ENCODE measurements around the gene IL4I1.
A peak's percentile ranks its signal among the peaks of the same experiment; 100 is the strongest.
"Not testable (repeated sequence)": the region's sequence is repeated elsewhere in the genome, so short reads cannot be mapped to it uniquely, and the experiment has no call there.

Gene IL4I1, protein sequence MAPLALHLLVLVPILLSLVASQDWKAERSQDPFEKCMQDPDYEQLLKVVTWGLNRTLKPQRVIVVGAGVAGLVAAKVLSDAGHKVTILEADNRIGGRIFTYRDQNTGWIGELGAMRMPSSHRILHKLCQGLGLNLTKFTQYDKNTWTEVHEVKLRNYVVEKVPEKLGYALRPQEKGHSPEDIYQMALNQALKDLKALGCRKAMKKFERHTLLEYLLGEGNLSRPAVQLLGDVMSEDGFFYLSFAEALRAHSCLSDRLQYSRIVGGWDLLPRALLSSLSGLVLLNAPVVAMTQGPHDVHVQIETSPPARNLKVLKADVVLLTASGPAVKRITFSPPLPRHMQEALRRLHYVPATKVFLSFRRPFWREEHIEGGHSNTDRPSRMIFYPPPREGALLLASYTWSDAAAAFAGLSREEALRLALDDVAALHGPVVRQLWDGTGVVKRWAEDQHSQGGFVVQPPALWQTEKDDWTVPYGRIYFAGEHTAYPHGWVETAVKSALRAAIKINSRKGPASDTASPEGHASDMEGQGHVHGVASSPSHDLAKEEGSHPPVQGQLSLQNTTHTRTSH

DNA sequence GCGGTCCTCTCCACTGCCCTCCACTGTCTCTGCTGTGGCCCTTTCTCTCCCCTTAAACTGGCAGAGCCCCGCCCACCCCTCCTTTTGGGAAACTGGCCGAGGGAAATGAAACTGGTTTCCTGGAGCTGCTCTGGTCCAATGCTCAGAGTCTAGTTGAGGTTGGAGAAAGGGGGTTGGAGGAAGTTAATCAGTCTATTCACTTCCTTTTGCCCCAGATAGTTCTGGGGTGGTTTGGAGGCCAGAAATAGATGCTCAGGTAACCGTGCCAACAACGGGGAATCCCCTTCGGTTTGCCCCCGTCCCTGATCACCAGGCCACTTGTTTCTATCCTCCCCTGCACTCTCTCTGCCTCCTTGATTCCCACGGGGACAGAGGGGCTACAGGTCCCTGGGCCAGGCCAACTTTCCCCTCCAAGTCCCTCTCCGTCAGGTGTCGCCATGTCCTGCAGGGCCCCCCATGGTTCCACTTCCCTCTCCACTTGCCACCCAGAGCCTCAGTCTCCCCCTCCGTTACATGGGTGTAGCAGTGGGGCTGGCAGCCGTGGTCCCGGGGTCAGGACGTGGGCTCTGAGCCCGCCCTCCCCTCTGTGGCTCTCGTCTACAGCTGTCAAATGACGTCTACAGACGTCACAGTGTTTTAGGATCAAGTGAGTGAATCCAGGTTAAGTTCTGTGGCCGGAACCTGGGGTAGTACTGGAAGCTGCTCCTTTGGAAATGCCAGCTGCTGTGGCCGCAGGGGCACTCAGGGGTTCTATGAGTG, at the start of gene IL4I1:
TSS of gene IL4I1 (minus strand) at position 25 of the 759 bp plus-strand sequence. CDS start 727 bp downstream, outside the sequence.
- in situ Hi-C loops (cut with MboI; ENCODE audit: low pct_unique_long_range_greater_than_20kb, low sequenced_read_pairs, unreplicated experiment): no loop called here
- DNase-seq (ENCODE audit: low spot score): peak; percentile 86

DNA sequence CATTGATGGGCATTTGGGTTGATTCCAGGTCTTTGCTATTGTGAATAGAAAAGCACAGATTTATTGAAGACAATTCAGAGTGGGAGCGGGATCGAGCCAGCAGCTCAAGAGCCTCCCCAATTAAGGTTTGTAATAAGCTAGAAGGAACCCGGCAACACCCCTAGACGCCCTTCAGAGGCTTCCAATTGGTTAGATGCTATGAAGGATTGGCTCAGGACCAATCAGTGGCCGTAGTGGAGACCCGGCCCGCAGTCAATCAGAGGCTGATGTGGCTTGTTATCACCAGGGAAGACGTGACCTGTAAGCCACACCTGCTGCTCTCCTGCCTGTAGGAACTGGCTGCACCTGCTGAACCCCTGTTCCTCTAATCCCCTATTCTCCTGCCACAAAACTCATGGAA, 49.7 kb upstream of the IL4I1 start:
- in situ Hi-C loops (cut with MboI; ENCODE audit: low pct_unique_long_range_greater_than_20kb, low sequenced_read_pairs, unreplicated experiment): loop anchor here (25.0 kb wide), 1 partner anchor 191 kb away; no protein-coding TSS in a partner anchor
- DNase-seq (ENCODE audit: low spot score): no peak
- no peak for TF ChIP-seq CTCF (IDR thresholded peaks at IDR 0.05; ENCODE audit: extremely low read depth, insufficient read depth, missing control alignments)

More for the DNA sequence above, at the start of gene IL4I1:
- TF ChIP-seq CTCF (IDR thresholded peaks at IDR 0.05; ENCODE audit: extremely low read depth, insufficient read depth, missing control alignments): no peak

GRCh38 chr19:49944567-49944966, 47.9 kb upstream of the IL4I1 start:
- in situ Hi-C loops (cut with MboI; ENCODE audit: low pct_unique_long_range_greater_than_20kb, low sequenced_read_pairs, unreplicated experiment): loop anchor here (25.0 kb wide), 1 partner anchor 193 kb away; no protein-coding TSS in a partner anchor

DNA sequence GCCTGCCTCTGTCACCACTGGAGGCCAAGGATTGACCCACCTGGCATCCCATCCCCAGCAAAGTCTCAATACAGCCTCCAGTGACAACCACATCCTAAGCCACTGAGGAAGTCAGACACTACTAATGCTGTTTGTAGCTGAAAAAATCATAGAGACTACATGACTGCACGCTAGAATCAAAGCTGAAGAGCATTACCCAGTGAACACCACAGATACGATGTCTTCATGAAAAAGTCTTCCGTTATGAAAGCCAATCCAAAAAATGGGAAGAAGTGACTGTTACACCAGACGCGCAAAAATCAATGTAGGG, 43.8 kb upstream of the IL4I1 start:
- TF ChIP-seq CTCF (IDR thresholded peaks at IDR 0.05; ENCODE audit: extremely low read depth, insufficient read depth, missing control alignments): no peak
- in situ Hi-C loops (cut with MboI; ENCODE audit: low pct_unique_long_range_greater_than_20kb, low sequenced_read_pairs, unreplicated experiment): loop anchor here (25.0 kb wide), 1 partner anchor 197 kb away; no protein-coding TSS in a partner anchor
- DNase-seq (ENCODE audit: low spot score): no peak

More at GRCh38 chr19:49944567-49944966, 47.9 kb upstream of the IL4I1 start:
- DNase-seq (ENCODE audit: low spot score): not testable (repeated sequence)

DNA sequence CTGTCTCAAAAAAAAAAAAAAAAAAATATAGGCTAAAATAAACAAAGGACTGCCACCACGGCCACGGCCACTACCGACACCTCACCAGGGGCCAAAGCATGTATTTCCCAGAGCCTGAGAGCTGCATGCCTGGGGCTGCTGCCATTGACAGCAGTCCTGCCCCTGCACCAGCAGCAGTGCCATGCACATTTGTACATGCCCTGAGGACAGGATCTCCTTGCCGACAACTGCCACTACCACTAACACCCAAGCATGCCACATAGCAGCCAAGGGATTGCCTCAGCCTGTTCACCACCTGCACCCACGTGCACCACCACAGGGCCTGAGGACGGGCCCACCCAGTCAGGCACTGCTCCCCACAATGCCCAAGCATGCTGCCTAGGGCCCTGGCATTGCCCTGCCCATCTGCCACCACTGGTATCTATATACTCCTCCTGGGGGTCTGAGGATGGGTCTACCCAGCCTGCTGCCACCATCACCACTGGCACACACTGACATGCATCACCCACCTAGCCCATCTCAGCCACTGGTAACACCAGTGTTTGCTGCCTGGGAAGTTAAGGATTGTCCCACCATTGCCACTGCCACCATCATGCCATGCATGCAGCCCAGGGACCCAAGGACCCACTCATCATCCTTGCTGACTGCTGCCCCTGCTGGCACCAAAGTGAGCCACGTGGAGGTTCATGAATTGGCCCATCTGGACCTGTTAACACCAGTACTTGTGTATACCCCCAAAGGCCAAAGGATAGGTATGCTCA, 43.2 kb upstream of the IL4I1 start:
- TF ChIP-seq CTCF (IDR thresholded peaks at IDR 0.05; ENCODE audit: extremely low read depth, insufficient read depth, missing control alignments): no peak
- in situ Hi-C loops (cut with MboI; ENCODE audit: low pct_unique_long_range_greater_than_20kb, low sequenced_read_pairs, unreplicated experiment): loop anchor here (25.0 kb wide), 1 partner anchor 197 kb away; no protein-coding TSS in a partner anchor
- no peak for DNase-seq (ENCODE audit: low spot score)

DNA sequence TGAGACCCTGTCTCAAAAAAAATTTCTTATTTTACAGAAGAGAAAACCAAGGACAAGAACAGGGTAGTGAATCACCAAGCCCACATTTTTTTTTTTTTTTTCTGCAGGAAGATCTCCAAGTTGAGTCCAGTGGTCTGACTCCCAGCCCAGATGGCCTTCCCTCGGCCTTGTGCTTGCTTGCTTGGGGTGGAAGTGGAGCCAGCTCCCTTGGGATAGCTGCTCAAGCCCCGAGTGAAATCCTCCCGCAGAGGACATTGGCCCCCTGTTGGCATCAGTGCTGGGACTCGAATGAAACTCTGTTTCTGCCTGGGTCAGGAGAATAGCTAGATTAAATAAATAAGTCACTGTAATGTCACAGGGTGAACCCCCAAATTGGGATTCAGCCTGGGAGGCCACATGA, 42.0 kb upstream of the IL4I1 start:
- TF ChIP-seq CTCF (IDR thresholded peaks at IDR 0.05; ENCODE audit: extremely low read depth, insufficient read depth, missing control alignments): no peak
- no peak for DNase-seq (ENCODE audit: low spot score)
- in situ Hi-C loops (cut with MboI; ENCODE audit: low pct_unique_long_range_greater_than_20kb, low sequenced_read_pairs, unreplicated experiment): loop anchor here (25.0 kb wide), 1 partner anchor 199 kb away; no protein-coding TSS in a partner anchor
